RCC 7860 (cell line): ENCODE results near the gene P4HB.

Experiments
- DNase-seq: peaks from one replicate; pipeline ENCODE4 v3.0.0-alpha.2; 2015; ENCODE audit warnings: low spot score
- FAIRE-seq: peaks from 2 replicates; lab custom pipeline; 2012; peaks lifted over from hg19 to GRCh38; lab: Jason Lieb, UNC

Gene P4HB

GRCh38 chr17:81813371-81813684 is 47.0 kb downstream of the P4HB start:
- no peak for DNase-seq
- no peak for FAIRE-seq

- DNase-seq (no peak), FAIRE-seq (no peak)
Measured at GRCh38 chr17:81812571-81813370, 47.6 kb downstream of the P4HB start.

- DNase-seq (no peak), FAIRE-seq (no peak)
Measured at GRCh38 chr17:81811705-81812570, 48.4 kb downstream of the P4HB start.

GRCh38 chr17:81810892-81811704 is 49.2 kb downstream of the P4HB start:
- FAIRE-seq: no peak
- DNase-seq: no peak

GRCh38 chr17:81810476-81810875 is 49.9 kb downstream of the P4HB start:
- no peak for DNase-seq
- FAIRE-seq: no peak

- no peak for DNase-seq
- no peak for FAIRE-seq
Measured at GRCh38 chr17:81809556-81809998, 50.8 kb downstream of the P4HB start.

GRCh38 chr17:81808778-81809555 is 51.4 kb downstream of the P4HB start:
- FAIRE-seq (no peak), DNase-seq (no peak)

GRCh38 chr17:81807839-81808238 is 52.5 kb downstream of the P4HB start:
- DNase-seq: no peak
- FAIRE-seq: no peak

GRCh38 chr17:81807210-81807719 is 53.1 kb downstream of the P4HB start:
- FAIRE-seq: no peak
- DNase-seq: no peak

GRCh38 chr17:81806461-81807209 is 53.7 kb downstream of the P4HB start:
- FAIRE-seq (no peak), DNase-seq (no peak)

GRCh38 chr17:81805707-81806460 is 54.5 kb downstream of the P4HB start:
- DNase-seq (no peak), FAIRE-seq (no peak)

- FAIRE-seq (no peak), DNase-seq (no peak)
Measured at GRCh38 chr17:81804559-81805399, 55.6 kb downstream of the P4HB start.

GRCh38 chr17:81803728-81804558 is 56.4 kb downstream of the P4HB start, which contains the start of gene GCGR:
GCGR (plus strand) TSS chr17:81804150; CDS start chr17:81809019, 4,869 bp downstream.
- DNase-seq: no peak
- no peak for FAIRE-seq

- no peak for FAIRE-seq
- no peak for DNase-seq
Measured at GRCh38 chr17:81802856-81803643, 57.3 kb downstream of the P4HB start.

- DNase-seq (no peak), FAIRE-seq (no peak)
Measured at GRCh38 chr17:81802048-81802758, 58.1 kb downstream of the P4HB start.

- FAIRE-seq: no peak
Measured at GRCh38 chr17:81801327-81801726, 59.0 kb downstream of the P4HB start.

More at GRCh38 chr17:81801327-81801726, 59.0 kb downstream of the P4HB start:
- no peak for DNase-seq
